ENCODE data around the gene ACP4. TPM values are rescaled to one million over a fixed set of nuclear protein-coding genes. Genes with fewer than 3 reads are reported as not detected.

Gene ACP4
- total and polyA plus RNA-seq, 2 of the 13 experiments (the other 11 are each of a cell fraction or from before 2014, with no cell fraction given): 0.08 TPM; not detected in 1

DNA sequence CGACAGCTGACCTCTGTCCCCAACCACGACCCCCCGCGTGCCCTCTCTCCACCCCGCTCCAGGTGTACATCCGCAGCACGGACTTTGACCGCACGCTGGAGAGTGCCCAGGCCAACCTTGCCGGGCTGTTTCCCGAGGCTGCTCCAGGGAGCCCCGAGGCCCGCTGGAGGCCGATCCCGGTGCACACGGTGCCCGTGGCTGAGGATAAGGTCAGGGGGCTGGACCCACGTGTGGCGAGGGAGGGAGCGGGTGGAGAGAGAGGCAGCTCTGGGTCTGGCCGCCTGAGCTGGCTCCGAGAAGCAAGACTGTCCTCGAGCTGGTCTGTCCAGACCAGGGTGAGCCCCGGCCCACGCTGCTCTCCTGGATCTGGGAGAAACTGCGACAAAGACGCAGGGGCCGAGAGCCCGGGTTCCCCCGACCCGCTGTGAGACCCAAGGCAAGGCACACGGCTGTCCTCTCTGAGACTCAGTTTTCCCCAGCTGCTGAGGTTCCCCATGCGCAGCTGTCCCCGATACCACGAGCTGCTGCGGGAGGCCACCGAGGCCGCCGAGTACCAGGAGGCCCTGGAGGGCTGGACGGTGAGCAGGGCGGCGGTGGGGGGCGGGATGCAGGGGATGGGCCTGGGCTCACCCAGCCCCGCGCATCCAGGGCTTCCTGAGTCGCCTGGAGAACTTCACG is 1.5 kb downstream of the ACP4 start (continued):
- TF ChIP-seq, protein P1, sequence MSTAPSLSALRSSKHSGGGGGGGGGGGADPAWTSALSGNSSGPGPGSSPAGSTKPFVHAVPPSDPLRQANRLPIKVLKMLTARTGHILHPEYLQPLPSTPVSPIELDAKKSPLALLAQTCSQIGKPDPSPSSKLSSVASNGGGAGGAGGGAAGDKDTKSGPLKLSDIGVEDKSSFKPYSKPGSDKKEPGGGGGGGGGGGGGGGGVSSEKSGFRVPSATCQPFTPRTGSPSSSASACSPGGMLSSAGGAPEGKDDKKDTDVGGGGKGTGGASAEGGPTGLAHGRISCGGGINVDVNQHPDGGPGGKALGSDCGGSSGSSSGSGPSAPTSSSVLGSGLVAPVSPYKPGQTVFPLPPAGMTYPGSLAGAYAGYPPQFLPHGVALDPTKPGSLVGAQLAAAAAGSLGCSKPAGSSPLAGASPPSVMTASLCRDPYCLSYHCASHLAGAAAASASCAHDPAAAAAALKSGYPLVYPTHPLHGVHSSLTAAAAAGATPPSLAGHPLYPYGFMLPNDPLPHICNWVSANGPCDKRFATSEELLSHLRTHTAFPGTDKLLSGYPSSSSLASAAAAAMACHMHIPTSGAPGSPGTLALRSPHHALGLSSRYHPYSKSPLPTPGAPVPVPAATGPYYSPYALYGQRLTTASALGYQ (CRISPR knock-in tag; IDR thresholded peaks at IDR 0.05): no peak
- TF ChIP-seq, protein P2, sequence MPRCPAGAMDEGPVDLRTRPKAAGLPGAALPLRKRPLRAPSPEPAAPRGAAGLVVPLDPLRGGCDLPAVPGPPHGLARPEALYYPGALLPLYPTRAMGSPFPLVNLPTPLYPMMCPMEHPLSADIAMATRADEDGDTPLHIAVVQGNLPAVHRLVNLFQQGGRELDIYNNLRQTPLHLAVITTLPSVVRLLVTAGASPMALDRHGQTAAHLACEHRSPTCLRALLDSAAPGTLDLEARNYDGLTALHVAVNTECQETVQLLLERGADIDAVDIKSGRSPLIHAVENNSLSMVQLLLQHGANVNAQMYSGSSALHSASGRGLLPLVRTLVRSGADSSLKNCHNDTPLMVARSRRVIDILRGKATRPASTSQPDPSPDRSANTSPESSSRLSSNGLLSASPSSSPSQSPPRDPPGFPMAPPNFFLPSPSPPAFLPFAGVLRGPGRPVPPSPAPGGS (CRISPR knock-in tag; IDR thresholded peaks at IDR 0.05): no peak
- TF ChIP-seq KDM6A (CRISPR knock-in tag; IDR thresholded peaks at IDR 0.05; ENCODE audit: low read depth) (peak; percentile 18; the same call in 1 of the 2 replicates), ZNF30 (CRISPR knock-in tag; IDR thresholded peaks at IDR 0.05) (no peak), RXRA (CRISPR knock-in tag; IDR thresholded peaks at IDR 0.05) (peak; percentile 69), HNRNPL (IDR thresholded peaks at IDR 0.05; ENCODE audit: low read depth, low read length) (0 out of 2 replicates have a peak, but pooled peaks have one; percentile 30), ATAD3A (CRISPR knock-in tag; IDR thresholded peaks at IDR 0.05) (no peak), RCOR2 (CRISPR knock-in tag; IDR thresholded peaks at IDR 0.05) (no peak)
- TF ChIP-seq, protein P3, sequence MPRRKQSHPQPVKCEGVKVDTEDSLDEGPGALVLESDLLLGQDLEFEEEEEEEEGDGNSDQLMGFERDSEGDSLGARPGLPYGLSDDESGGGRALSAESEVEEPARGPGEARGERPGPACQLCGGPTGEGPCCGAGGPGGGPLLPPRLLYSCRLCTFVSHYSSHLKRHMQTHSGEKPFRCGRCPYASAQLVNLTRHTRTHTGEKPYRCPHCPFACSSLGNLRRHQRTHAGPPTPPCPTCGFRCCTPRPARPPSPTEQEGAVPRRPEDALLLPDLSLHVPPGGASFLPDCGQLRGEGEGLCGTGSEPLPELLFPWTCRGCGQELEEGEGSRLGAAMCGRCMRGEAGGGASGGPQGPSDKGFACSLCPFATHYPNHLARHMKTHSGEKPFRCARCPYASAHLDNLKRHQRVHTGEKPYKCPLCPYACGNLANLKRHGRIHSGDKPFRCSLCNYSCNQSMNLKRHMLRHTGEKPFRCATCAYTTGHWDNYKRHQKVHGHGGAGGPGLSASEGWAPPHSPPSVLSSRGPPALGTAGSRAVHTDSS (CRISPR knock-in tag; conservative IDR thresholded peaks at IDR 0.05): no peak
- TF ChIP-seq, protein P4, sequence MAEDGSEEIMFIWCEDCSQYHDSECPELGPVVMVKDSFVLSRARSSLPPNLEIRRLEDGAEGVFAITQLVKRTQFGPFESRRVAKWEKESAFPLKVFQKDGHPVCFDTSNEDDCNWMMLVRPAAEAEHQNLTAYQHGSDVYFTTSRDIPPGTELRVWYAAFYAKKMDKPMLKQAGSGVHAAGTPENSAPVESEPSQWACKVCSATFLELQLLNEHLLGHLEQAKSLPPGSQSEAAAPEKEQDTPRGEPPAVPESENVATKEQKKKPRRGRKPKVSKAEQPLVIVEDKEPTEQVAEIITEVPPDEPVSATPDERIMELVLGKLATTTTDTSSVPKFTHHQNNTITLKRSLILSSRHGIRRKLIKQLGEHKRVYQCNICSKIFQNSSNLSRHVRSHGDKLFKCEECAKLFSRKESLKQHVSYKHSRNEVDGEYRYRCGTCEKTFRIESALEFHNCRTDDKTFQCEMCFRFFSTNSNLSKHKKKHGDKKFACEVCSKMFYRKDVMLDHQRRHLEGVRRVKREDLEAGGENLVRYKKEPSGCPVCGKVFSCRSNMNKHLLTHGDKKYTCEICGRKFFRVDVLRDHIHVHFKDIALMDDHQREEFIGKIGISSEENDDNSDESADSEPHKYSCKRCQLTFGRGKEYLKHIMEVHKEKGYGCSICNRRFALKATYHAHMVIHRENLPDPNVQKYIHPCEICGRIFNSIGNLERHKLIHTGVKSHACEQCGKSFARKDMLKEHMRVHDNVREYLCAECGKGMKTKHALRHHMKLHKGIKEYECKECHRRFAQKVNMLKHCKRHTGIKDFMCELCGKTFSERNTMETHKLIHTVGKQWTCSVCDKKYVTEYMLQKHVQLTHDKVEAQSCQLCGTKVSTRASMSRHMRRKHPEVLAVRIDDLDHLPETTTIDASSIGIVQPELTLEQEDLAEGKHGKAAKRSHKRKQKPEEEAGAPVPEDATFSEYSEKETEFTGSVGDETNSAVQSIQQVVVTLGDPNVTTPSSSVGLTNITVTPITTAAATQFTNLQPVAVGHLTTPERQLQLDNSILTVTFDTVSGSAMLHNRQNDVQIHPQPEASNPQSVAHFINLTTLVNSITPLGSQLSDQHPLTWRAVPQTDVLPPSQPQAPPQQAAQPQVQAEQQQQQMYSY (CRISPR knock-in tag; IDR thresholded peaks at IDR 0.05): no peak
- TF ChIP-seq, protein P5, sequence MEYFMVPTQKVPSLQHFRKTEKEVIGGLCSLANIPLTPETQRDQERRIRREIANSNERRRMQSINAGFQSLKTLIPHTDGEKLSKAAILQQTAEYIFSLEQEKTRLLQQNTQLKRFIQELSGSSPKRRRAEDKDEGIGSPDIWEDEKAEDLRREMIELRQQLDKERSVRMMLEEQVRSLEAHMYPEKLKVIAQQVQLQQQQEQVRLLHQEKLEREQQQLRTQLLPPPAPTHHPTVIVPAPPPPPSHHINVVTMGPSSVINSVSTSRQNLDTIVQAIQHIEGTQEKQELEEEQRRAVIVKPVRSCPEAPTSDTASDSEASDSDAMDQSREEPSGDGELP (IDR thresholded peaks at IDR 0.05; ENCODE audit: borderline replicate concordance, low read depth): peak; percentile 36; the same call in 1 of the 2 replicates
- TF ChIP-seq, protein P6, sequence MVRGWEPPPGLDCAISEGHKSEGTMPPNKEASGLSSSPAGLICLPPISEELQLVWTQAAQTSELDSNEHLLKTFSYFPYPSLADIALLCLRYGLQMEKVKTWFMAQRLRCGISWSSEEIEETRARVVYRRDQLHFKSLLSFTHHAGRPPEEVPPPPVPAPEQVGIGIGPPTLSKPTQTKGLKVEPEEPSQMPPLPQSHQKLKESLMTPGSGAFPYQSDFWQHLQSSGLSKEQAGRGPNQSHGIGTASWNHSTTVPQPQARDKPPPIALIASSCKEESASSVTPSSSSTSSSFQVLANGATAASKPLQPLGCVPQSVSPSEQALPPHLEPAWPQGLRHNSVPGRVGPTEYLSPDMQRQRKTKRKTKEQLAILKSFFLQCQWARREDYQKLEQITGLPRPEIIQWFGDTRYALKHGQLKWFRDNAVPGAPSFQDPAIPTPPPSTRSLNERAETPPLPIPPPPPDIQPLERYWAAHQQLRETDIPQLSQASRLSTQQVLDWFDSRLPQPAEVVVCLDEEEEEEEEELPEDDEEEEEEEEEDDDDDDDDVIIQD (CRISPR knock-in tag; IDR thresholded peaks at IDR 0.05; ENCODE audit: low read depth): no peak
- TF ChIP-seq, protein P7, sequence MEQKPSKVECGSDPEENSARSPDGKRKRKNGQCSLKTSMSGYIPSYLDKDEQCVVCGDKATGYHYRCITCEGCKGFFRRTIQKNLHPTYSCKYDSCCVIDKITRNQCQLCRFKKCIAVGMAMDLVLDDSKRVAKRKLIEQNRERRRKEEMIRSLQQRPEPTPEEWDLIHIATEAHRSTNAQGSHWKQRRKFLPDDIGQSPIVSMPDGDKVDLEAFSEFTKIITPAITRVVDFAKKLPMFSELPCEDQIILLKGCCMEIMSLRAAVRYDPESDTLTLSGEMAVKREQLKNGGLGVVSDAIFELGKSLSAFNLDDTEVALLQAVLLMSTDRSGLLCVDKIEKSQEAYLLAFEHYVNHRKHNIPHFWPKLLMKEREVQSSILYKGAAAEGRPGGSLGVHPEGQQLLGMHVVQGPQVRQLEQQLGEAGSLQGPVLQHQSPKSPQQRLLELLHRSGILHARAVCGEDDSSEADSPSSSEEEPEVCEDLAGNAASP (CRISPR knock-in tag; IDR thresholded peaks at IDR 0.05; ENCODE audit: borderline replicate concordance): peak; percentile 62; the same call in 1 of the 2 replicates
- TF ChIP-seq, protein P8, sequence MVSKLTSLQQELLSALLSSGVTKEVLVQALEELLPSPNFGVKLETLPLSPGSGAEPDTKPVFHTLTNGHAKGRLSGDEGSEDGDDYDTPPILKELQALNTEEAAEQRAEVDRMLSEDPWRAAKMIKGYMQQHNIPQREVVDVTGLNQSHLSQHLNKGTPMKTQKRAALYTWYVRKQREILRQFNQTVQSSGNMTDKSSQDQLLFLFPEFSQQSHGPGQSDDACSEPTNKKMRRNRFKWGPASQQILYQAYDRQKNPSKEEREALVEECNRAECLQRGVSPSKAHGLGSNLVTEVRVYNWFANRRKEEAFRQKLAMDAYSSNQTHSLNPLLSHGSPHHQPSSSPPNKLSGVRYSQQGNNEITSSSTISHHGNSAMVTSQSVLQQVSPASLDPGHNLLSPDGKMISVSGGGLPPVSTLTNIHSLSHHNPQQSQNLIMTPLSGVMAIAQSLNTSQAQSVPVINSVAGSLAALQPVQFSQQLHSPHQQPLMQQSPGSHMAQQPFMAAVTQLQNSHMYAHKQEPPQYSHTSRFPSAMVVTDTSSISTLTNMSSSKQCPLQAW (CRISPR knock-in tag; IDR thresholded peaks at IDR 0.05): no peak

Data from HepG2 (cell line).